Measurements from ENCODE around the gene TFF2. TPM values are rescaled to one million over a fixed set of nuclear protein-coding genes. Genes with fewer than 3 reads are reported as not detected.

The TFF2 gene
- total RNA-seq, 1 experiment from 2014 or later = 1.1 TPM

DNA sequence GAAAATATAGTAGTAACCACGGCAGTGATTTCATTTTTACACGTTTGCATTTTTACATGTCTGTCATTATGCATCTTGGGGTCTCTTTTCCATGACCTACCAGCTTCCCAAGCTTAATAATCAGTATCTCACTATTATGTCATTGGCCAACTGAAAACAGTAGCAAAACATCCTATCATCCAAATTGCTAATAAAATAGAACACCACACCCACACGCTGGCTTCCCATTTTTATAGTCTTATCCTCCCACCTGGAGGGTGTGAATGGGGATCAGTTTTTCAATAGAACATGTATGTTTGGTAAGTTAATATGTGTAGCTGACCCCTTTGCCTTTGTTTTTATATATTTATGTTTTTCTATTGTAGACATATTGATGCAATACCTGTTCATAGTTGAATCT, 47.4 kb downstream of the TFF2 start:
- DNase-seq (ENCODE audit: low read depth, low spot score) (no peak), ATAC-seq (no peak)
- Histone ChIP-seq H3K9me3 (ENCODE audit: control insufficient read depth, insufficient read depth, low read depth, low read length) (no peaks in the 10 kb centered on the region), H3K4me3 (ENCODE audit: low read depth in 2 of 2, low read length in 2 of 2) (no peak overlapping the region), H3K27ac (ENCODE audit: low read length) (no peak overlapping the region), H3K27me3 (ENCODE audit: control insufficient read depth, insufficient read depth, low read length) (no peaks in the 10 kb centered on the region), H3K36me3 (ENCODE audit: control insufficient read depth, insufficient read depth, low read length) (no peaks in the 10 kb centered on the region), H3K4me1 (ENCODE audit: control insufficient read depth, insufficient read depth, low read length) (no peaks in the 10 kb centered on the region)
- in situ Hi-C loops (cut with HindIII; ENCODE audit: low pct_unique_long_range_greater_than_20kb, low sequenced_read_pairs) = no loop called here
- ChIA-PET CTCF (no interaction called here), POLR2A (no interaction called here)
- intact Hi-C loops (cut with micrococcal nuclease; ENCODE audit: unreplicated experiment) = no loop called here
- no TSS peak for BruUV-seq (replicated peaks)
- TF ChIP-seq TCF7L2 (IDR thresholded peaks at IDR 0.05; ENCODE audit: low read depth, low read length) (no peak), SIN3A (IDR thresholded peaks at IDR 0.05; ENCODE audit: borderline replicate concordance, insufficient read depth, low read depth, low read length) (no peak), POLR2AphosphoS5 (IDR thresholded peaks at IDR 0.05; ENCODE audit: low read depth, low read length) (no peak)
- TF ChIP-seq, protein P1, sequence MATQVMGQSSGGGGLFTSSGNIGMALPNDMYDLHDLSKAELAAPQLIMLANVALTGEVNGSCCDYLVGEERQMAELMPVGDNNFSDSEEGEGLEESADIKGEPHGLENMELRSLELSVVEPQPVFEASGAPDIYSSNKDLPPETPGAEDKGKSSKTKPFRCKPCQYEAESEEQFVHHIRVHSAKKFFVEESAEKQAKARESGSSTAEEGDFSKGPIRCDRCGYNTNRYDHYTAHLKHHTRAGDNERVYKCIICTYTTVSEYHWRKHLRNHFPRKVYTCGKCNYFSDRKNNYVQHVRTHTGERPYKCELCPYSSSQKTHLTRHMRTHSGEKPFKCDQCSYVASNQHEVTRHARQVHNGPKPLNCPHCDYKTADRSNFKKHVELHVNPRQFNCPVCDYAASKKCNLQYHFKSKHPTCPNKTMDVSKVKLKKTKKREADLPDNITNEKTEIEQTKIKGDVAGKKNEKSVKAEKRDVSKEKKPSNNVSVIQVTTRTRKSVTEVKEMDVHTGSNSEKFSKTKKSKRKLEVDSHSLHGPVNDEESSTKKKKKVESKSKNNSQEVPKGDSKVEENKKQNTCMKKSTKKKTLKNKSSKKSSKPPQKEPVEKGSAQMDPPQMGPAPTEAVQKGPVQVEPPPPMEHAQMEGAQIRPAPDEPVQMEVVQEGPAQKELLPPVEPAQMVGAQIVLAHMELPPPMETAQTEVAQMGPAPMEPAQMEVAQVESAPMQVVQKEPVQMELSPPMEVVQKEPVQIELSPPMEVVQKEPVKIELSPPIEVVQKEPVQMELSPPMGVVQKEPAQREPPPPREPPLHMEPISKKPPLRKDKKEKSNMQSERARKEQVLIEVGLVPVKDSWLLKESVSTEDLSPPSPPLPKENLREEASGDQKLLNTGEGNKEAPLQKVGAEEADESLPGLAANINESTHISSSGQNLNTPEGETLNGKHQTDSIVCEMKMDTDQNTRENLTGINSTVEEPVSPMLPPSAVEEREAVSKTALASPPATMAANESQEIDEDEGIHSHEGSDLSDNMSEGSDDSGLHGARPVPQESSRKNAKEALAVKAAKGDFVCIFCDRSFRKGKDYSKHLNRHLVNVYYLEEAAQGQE (IDR thresholded peaks at IDR 0.05; ENCODE audit: insufficient read depth in 1 of 2, low read depth in 2 of 2, low read length in 1 of 2) = no peak
- TF ChIP-seq, protein P2, sequence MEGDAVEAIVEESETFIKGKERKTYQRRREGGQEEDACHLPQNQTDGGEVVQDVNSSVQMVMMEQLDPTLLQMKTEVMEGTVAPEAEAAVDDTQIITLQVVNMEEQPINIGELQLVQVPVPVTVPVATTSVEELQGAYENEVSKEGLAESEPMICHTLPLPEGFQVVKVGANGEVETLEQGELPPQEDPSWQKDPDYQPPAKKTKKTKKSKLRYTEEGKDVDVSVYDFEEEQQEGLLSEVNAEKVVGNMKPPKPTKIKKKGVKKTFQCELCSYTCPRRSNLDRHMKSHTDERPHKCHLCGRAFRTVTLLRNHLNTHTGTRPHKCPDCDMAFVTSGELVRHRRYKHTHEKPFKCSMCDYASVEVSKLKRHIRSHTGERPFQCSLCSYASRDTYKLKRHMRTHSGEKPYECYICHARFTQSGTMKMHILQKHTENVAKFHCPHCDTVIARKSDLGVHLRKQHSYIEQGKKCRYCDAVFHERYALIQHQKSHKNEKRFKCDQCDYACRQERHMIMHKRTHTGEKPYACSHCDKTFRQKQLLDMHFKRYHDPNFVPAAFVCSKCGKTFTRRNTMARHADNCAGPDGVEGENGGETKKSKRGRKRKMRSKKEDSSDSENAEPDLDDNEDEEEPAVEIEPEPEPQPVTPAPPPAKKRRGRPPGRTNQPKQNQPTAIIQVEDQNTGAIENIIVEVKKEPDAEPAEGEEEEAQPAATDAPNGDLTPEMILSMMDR (IDR thresholded peaks at IDR 0.05) = no peak

DNA sequence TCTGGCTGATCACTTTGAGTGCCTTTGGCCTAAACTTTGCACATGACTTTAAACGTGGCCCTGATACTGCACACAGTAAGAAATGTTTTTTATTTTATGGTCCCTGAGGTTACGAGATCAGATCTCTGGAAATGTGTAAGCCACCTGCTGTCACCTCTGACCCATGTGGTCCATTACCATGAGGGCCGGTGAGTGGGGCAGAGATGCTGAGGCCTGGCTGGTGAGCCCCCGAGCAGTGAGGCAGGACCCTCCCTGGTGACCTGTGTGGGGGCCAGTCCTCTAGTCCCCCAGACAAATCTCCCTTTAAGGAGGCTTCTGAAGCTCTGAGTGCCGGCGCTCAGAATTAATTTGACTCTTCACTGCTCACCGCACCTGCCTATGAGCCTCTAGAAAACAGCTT, 48.0 kb downstream of the TFF2 start:
- H3K4me1 ChIP-seq (ENCODE audit: control insufficient read depth, insufficient read depth, low read length) = no peaks in the 10 kb centered on the region
- TF ChIP-seq SIN3A (IDR thresholded peaks at IDR 0.05; ENCODE audit: borderline replicate concordance, insufficient read depth, low read depth, low read length) (no peak), TCF7L2 (IDR thresholded peaks at IDR 0.05; ENCODE audit: low read depth, low read length) (no peak), POLR2AphosphoS5 (IDR thresholded peaks at IDR 0.05; ENCODE audit: low read depth, low read length) (no peak)
- TF ChIP-seq, protein P2 (IDR thresholded peaks at IDR 0.05) = no peak
- TF ChIP-seq, protein P1 (IDR thresholded peaks at IDR 0.05; ENCODE audit: insufficient read depth in 1 of 2, low read depth in 2 of 2, low read length in 1 of 2) = no peak
- no TSS peak for BruUV-seq (replicated peaks)
- H3K27me3 ChIP-seq (ENCODE audit: control insufficient read depth, insufficient read depth, low read length) = no peaks in the 10 kb centered on the region
- intact Hi-C loops (cut with micrococcal nuclease; ENCODE audit: unreplicated experiment) = no loop called here
- no peaks in the 10 kb centered on the region for H3K36me3 ChIP-seq (ENCODE audit: control insufficient read depth, insufficient read depth, low read length)
- no peak overlapping the region for H3K27ac ChIP-seq (ENCODE audit: low read length)
- POLR2A ChIA-PET = no interaction called here
- DNase-seq (ENCODE audit: low read depth, low spot score) = no peak
- ATAC-seq = no peak
- no peak overlapping the region for H3K4me3 ChIP-seq (ENCODE audit: low read depth in 2 of 2, low read length in 2 of 2)
- no peaks in the 10 kb centered on the region for H3K9me3 ChIP-seq (ENCODE audit: control insufficient read depth, insufficient read depth, low read depth, low read length)
- in situ Hi-C loops (cut with HindIII; ENCODE audit: low pct_unique_long_range_greater_than_20kb, low sequenced_read_pairs) = no loop called here
- CTCF ChIA-PET = no interaction called here

All from Panc1 (cell line).